Naive thymus-derived CD4-positive, alpha-beta T cell (primary cell): Measurements from ENCODE around the gene TMPRSS12. TPM values are rescaled to one million over a fixed set of nuclear protein-coding genes. Genes with fewer than 3 reads are reported as not detected.
"Not testable (repeated sequence)": the region's sequence is repeated elsewhere in the genome, so short reads cannot be mapped to it uniquely, and the experiment has no call there.

Experiments used
- ATAC-seq: fragments of 150-1000 bp; cut with Tn5 transposase; 2 replicates; pipeline ENCODE4 v1.10.0; 2021; ENCODE audit warnings: mild to moderate bottlenecking, moderate library complexity
- CTCF ChIA-PET: fragments of 350-600 bp; sonication (Branson Sonifier 250); formaldehyde crosslinking; loops from one replicate; lab custom pipeline; 2021; ENCODE audit warnings: antibody characterized with exemption; lab: Charles Lee
- POLR2A ChIA-PET: fragments of 350-600 bp; sonication (Branson Sonifier 250); formaldehyde crosslinking; loops from one replicate; lab custom pipeline; 2021; ENCODE audit warnings: antibody characterized with exemption, inconsistent platforms; lab: Charles Lee
- DNase-seq, 9 donors: peaks; one replicate each; pipeline versions ENCODE4 v3.0.0 to v3.0.0-alpha.2; 2020 to 2022; ENCODE audit warnings: mixed read lengths in 1 of 9
- H3K27ac ChIP-seq: one replicate; pipeline ENCODE4 v1.7.0; 2013; ENCODE audit warnings: mild to moderate bottlenecking, low read depth, low read length, moderate library complexity
- H3K27me3 ChIP-seq, 2 donors: one replicate each; pipeline ENCODE4 v1.7.0; 2013; ENCODE audit warnings: low read length in 2 of 2, mild to moderate bottlenecking in 2 of 2, moderate library complexity in 2 of 2; ENCODE audit not compliant: control insufficient read depth in 2 of 2, insufficient read depth in 2 of 2
- H3K36me3 ChIP-seq, 3 experiments: 1 replicate in 2 of 3; 2 replicates in 1 of 3; pipeline ENCODE4 v1.7.0; 2013; ENCODE audit warnings: low read length in 3 of 3, mild to moderate bottlenecking in 3 of 3, moderate library complexity in 1 of 3; ENCODE audit not compliant: insufficient read depth in 3 of 3, control insufficient read depth in 2 of 3
- H3K4me1 ChIP-seq, 2 donors: one replicate each; pipeline ENCODE4 v1.7.0; 2013; ENCODE audit warnings: low read length in 2 of 2, mild to moderate bottlenecking in 2 of 2, moderate library complexity in 1 of 2; ENCODE audit not compliant: control insufficient read depth in 2 of 2, insufficient read depth in 2 of 2
- H3K4me3 ChIP-seq: 2 replicates; pipeline ENCODE4 v1.7.0; 2013; ENCODE audit warnings: mild to moderate bottlenecking, low read length
- H3K9me3 ChIP-seq, 3 experiments: 1 replicate in 2 of 3; 2 replicates in 1 of 3; pipeline ENCODE4 v1.7.0; 2013; ENCODE audit warnings: low read length in 3 of 3; ENCODE audit not compliant: control insufficient read depth in 2 of 3
- H3K27ac Mint-ChIP-seq, 9 donors: one replicate each; pipeline ENCODE4 v1.8.0; 2020 to 2022; ENCODE audit warnings: mixed read lengths in 9 of 9, mild to moderate bottlenecking in 8 of 9, moderate library complexity in 5 of 9, inconsistent platforms in 2 of 9
- H3K27me3 Mint-ChIP-seq, 5 donors: one replicate each; pipeline ENCODE4 v1.8.0; 2021 to 2022; ENCODE audit warnings: mixed read lengths in 5 of 5, mild to moderate bottlenecking in 1 of 5
- H3K36me3 Mint-ChIP-seq, 5 donors: one replicate each; pipeline ENCODE4 v1.8.0; 2020 to 2022; ENCODE audit warnings: mixed read lengths in 5 of 5, mild to moderate bottlenecking in 3 of 5, inconsistent platforms in 1 of 5
- H3K4me1 Mint-ChIP-seq, 7 donors: one replicate each; pipeline ENCODE4 v1.8.0; 2020 to 2022; ENCODE audit warnings: mixed read lengths in 7 of 7, mild to moderate bottlenecking in 3 of 7, inconsistent platforms in 1 of 7
- H3K4me3 Mint-ChIP-seq, 10 donors: one replicate each; pipeline ENCODE4 v1.8.0; 2020 to 2022; ENCODE audit warnings: mild to moderate bottlenecking in 10 of 10, mixed read lengths in 10 of 10, moderate library complexity in 6 of 10, inconsistent platforms in 2 of 10
- H3K9me3 Mint-ChIP-seq, 11 donors: one replicate each; pipeline ENCODE4 v1.8.0; 2020 to 2022; ENCODE audit warnings: mixed read lengths in 11 of 11, mild to moderate bottlenecking in 4 of 11, inconsistent platforms in 1 of 11, moderate library complexity in 1 of 11
- intact Hi-C, 2 donors: fragments of 100-400 bp; cut with micrococcal nuclease; formaldehyde crosslinking; loops; one replicate each; pipeline ENCODE4 v1.15.1; 2023
- polyA plus RNA-seq, 2 donors: library from polyadenylated mRNA; unstranded; fragments of 300-500 nt; fragmentation: Illumina TruSeq; gene quantifications; one replicate each; pipeline ENCODE4 v1.2.3, GENCODE V29; 2021
- total RNA-seq, 6 experiments: library from RNA in 5 of 6; stranded (reverse) in 5 of 6; gene quantifications; 1 replicate in 5 of 6; 2 replicates in 1 of 6; pipeline ENCODE4 v1.2.3 and lab custom pipeline; 2021 to 2026

TMPRSS12 gene
- total and polyA plus RNA-seq, 7 experiments from 2014 or later, result not detected

- POLR2A ChIA-PET, result not testable (repeated sequence)
- CTCF ChIA-PET, result interaction anchor here (0.6 kb wide), 2 partner anchors 17 to 37 kb away, joined by 3 read pairs; no protein-coding TSS in a partner anchor
- DNase-seq, result peak in 5 of 9 donors; percentile 26 to 51 (median 42)
Observed at GRCh38 chr12:50868881-50869280, 26.2 kb downstream of the TMPRSS12 start.

DNA sequence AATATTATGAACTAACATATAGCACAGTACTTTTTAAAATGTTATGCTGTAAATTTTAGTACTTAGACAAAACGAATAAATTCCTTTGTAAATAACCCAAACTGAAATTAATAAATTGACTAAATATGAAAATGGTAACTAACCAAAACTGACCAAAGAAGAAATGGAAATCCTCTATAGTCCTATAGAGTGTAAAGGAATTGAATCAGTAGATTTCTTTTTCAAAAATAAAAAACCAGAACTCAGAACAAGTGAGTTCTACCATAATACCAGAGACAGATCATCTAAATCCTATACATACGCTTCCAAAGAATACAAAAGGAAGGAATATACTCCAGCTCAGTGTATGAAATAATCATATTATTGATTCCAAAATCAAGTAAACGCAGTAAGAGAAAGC lies 39.8 kb downstream of the TMPRSS12 start:
- no peaks in the 10 kb centered on the region for H3K4me1 ChIP-seq
- H3K36me3 ChIP-seq, result no peaks in the 10 kb centered on the region
- H3K4me3 ChIP-seq, result no peak overlapping the region
- ChIA-PET CTCF (no interaction called here), POLR2A (interaction anchor here (0.6 kb wide), 1 partner anchor 492 kb away, joined by 3 read pairs; no protein-coding TSS in a partner anchor)
- Mint-ChIP-seq H3K27ac (no peak overlapping the region), H3K4me3 (no peak overlapping the region), H3K36me3 (peaks cover 0 to 8% (median 0%) of the 10 kb centered on the region in 5 donors), H3K4me1 (no peaks in the 10 kb centered on the region), H3K27me3 (peaks cover 0 to 2% (median 0%) of the 10 kb centered on the region in 5 donors), H3K9me3 (peaks cover 0 to 23% (median 9%) of the 10 kb centered on the region in 11 donors)
- ATAC-seq, result no peak
- DNase-seq, result no peak
- H3K27me3 ChIP-seq, result no peaks in the 10 kb centered on the region
- no peak overlapping the region for H3K27ac ChIP-seq
- peaks cover 0 to 12% (median 0%) of the 10 kb centered on the region in 3 experiments for H3K9me3 ChIP-seq
- intact Hi-C loops, result no loop called here

More at GRCh38 chr12:50868881-50869280, 26.2 kb downstream of the TMPRSS12 start:
- H3K9me3 ChIP-seq, H3K27me3 Mint-ChIP-seq, H3K4me3 ChIP-seq, H3K36me3 ChIP-seq, H3K27ac ChIP-seq, H3K27me3 ChIP-seq, intact Hi-C loops, ATAC-seq: not testable (repeated sequence)
- H3K4me3 Mint-ChIP-seq, result peak overlapping the region in 7 of 10 donors; percentile 1 to 60 (median 32)
- H3K9me3 Mint-ChIP-seq, result peaks cover 0 to 30% (median 16%) of the 10 kb centered on the region in 11 donors
- H3K36me3 Mint-ChIP-seq, result peaks cover 4 to 38% (median 13%) of the 10 kb centered on the region in 5 donors
- peaks cover 0 to 12% of the 10 kb centered on the region in 2 donors for H3K4me1 ChIP-seq
- H3K27ac Mint-ChIP-seq, result peak overlapping the region in 8 of 9 donors; percentile 1 to 35 (median 16)
- H3K4me1 Mint-ChIP-seq, result peaks cover 12 to 44% (median 39%) of the 10 kb centered on the region in 7 donors

DNA sequence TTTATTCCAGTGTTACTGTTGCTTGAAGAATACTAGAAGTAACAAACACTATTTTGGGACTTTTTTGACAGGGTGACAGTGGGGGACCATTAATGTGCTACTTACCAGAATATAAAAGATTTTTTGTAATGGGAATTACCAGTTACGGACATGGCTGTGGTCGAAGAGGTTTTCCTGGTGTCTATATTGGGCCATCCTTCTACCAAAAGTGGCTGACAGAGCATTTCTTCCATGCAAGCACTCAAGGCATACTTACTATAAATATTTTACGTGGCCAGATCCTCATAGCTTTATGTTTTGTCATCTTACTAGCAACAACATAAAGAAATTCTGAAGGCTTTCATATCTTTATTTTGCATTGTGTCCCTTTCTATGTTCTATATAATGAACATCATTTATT lies 44.5 kb downstream of the TMPRSS12 start:
- ChIA-PET CTCF (no interaction called here), POLR2A (no interaction called here)
- intact Hi-C loops, result no loop called here
- no peak overlapping the region for H3K4me3 ChIP-seq
- Mint-ChIP-seq H3K4me1 (no peaks in the 10 kb centered on the region), H3K9me3 (peaks cover 0 to 12% (median 3%) of the 10 kb centered on the region in 11 donors), H3K27ac (no peak overlapping the region), H3K27me3 (no peaks in the 10 kb centered on the region), H3K4me3 (no peak overlapping the region), H3K36me3 (peaks cover 0 to 6% (median 0%) of the 10 kb centered on the region in 5 donors)
- H3K9me3 ChIP-seq, result peaks cover 0 to 10% (median 0%) of the 10 kb centered on the region in 3 experiments
- ATAC-seq (no peak), DNase-seq (no peak)
- no peak overlapping the region for H3K27ac ChIP-seq
- no peaks in the 10 kb centered on the region for H3K4me1 ChIP-seq
- no peaks in the 10 kb centered on the region for H3K36me3 ChIP-seq
- H3K27me3 ChIP-seq, result no peaks in the 10 kb centered on the region

DNA sequence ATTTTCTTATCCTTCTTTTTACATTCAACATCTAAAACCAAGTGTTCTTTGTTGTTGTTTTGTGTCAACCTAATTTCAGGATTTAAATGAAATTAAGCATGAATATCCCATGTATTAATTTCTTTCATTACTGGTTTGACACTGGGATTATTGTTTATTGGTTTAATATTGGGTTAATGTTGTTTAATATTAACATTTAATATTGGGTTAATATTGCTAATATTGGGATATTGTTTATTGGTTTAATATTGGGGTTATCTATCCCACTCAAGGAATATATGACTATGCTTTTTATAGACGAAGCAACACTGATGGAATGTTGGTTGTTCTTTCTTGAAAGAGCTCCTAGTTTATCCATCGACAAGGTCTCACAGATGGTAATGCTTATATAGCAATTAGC lies 45.9 kb downstream of the TMPRSS12 start:
- no peak overlapping the region for H3K4me3 ChIP-seq
- H3K9me3 ChIP-seq, result no peaks in the 10 kb centered on the region
- Mint-ChIP-seq H3K36me3 (no peaks in the 10 kb centered on the region), H3K27ac (no peak overlapping the region), H3K9me3 (no peaks in the 10 kb centered on the region), H3K27me3 (no peaks in the 10 kb centered on the region), H3K4me1 (no peaks in the 10 kb centered on the region), H3K4me3 (no peak overlapping the region)
- CTCF ChIA-PET, result no interaction called here
- intact Hi-C loops, result no loop called here
- no peaks in the 10 kb centered on the region for H3K36me3 ChIP-seq
- ATAC-seq, result no peak
- no peaks in the 10 kb centered on the region for H3K4me1 ChIP-seq
- POLR2A ChIA-PET, result no interaction called here
- H3K27me3 ChIP-seq, result no peaks in the 10 kb centered on the region
- no peak for DNase-seq
- H3K27ac ChIP-seq, result no peak overlapping the region

DNA sequence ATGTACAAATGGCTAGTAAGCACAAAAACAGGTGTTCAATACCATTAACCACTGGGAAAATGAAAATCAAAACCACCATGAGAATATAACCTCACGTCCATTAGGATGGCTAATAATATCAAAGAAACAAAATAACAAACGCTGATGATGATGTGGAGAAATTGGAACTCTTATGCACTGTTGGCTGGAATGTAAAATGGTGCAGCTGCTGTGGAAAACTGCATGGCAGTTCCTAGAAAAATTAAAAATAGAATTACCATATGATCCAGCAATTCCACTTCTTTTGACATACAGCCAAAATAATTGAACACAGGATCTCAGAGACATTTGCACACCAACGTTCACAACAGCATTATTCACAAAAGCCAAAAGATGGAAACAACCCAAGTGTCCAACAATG lies 51.5 kb downstream of the TMPRSS12 start:
- CTCF ChIA-PET, result no interaction called here
- Mint-ChIP-seq H3K36me3 (no peaks in the 10 kb centered on the region), H3K4me3 (no peak overlapping the region), H3K9me3 (no peaks in the 10 kb centered on the region), H3K27ac (no peak overlapping the region), H3K27me3 (peaks cover 0 to 3% (median 0%) of the 10 kb centered on the region in 5 donors), H3K4me1 (no peaks in the 10 kb centered on the region)
- POLR2A ChIA-PET, result no interaction called here
- Histone ChIP-seq H3K4me1 (no peaks in the 10 kb centered on the region), H3K9me3 (no peaks in the 10 kb centered on the region), H3K4me3 (no peak overlapping the region), H3K36me3 (no peaks in the 10 kb centered on the region), H3K27me3 (no peaks in the 10 kb centered on the region), H3K27ac (no peak overlapping the region)
- intact Hi-C loops, result no loop called here
- no peak for DNase-seq
- no peak for ATAC-seq

DNA sequence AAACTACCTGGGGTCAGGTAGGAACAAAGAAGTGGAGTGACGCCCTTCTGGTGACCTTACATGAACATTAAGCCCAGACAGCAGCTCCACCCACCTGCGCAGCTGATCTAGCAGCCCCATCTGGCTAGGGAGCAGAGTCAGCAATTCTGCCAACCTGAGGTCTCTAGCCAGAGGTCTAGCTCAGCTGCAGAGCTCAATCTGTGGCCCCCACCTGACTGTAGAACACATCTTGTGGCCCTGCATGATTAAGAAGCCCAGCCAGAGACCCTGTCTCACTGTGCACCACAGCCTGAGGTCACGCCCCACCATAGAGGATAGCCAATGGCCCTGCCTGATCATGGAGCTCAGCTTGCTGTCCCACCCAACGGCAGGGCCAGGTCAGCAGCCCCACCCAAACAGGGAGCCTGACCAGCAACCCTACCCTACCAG lies 59.0 kb downstream of the TMPRSS12 start:
- ChIA-PET POLR2A (no interaction called here), CTCF (no interaction called here)
- peaks cover 0 to 3% (median 0%) of the 10 kb centered on the region in 11 donors for H3K9me3 Mint-ChIP-seq
- Histone ChIP-seq H3K36me3 (no peaks in the 10 kb centered on the region), H3K4me1 (no peaks in the 10 kb centered on the region), H3K9me3 (no peaks in the 10 kb centered on the region), H3K27ac (no peak overlapping the region), H3K4me3 (no peak overlapping the region), H3K27me3 (no peaks in the 10 kb centered on the region)
- H3K4me1 Mint-ChIP-seq, result no peaks in the 10 kb centered on the region
- ATAC-seq (no peak), DNase-seq (no peak)
- H3K36me3 Mint-ChIP-seq, result no peaks in the 10 kb centered on the region
- H3K27ac Mint-ChIP-seq, result no peak overlapping the region
- intact Hi-C loops, result no loop called here
- H3K27me3 Mint-ChIP-seq, result peaks cover 0 to 5% (median 0%) of the 10 kb centered on the region in 5 donors
- H3K4me3 Mint-ChIP-seq, result no peak overlapping the region

- H3K27ac ChIP-seq, POLR2A ChIA-PET, DNase-seq, ATAC-seq, H3K4me1 Mint-ChIP-seq, H3K27me3 ChIP-seq, intact Hi-C loops, H3K4me1 ChIP-seq, H3K36me3 ChIP-seq, CTCF ChIA-PET, H3K4me3 ChIP-seq, H3K27me3 Mint-ChIP-seq, H3K9me3 ChIP-seq, H3K27ac Mint-ChIP-seq, H3K4me3 Mint-ChIP-seq: not testable (repeated sequence)
- Mint-ChIP-seq H3K9me3 (peaks cover 3 to 26% (median 15%) of the 10 kb centered on the region in 11 donors), H3K36me3 (peaks cover 4 to 14% (median 10%) of the 10 kb centered on the region in 5 donors)
Observed at GRCh38 chr12:50908479-50908878, 65.8 kb downstream of the TMPRSS12 start.
